ENCODE measurements around the gene BACH2. TPM values are rescaled to one million over a fixed set of nuclear protein-coding genes. Genes with fewer than 3 reads are reported as not detected.

BACH2 gene
- total and polyA plus RNA-seq, 2 of the 8 experiments (the other 6 are each of a cell fraction or from before 2014, with no cell fraction given), result 1.9 to 5.9 TPM

GRCh38 chr6:90274451-90275030 lies 22.1 kb downstream of the BACH2 start:
- Histone ChIP-seq H3K36me3 (ENCODE audit: control insufficient read depth in 2 of 4, insufficient read depth in 4 of 4, low read length in 3 of 4) (no peaks in the 10 kb centered on the region), H3K4me2 (ENCODE audit: insufficient read depth in 1 of 2, low read depth in 2 of 2, low read length in 2 of 2) (no peak overlapping the region), H2BK120ac (replicated peaks; ENCODE audit: low read depth, low read length) (no peak overlapping the region), H3K56ac (replicated peaks; ENCODE audit: insufficient read length, low read depth, low read length) (no peak overlapping the region), H4K5ac (ENCODE audit: insufficient read length, low read depth, low read length) (no peak overlapping the region), H3K4me3 (ENCODE audit: extremely low read depth in 1 of 4, insufficient read depth in 2 of 4, low read depth in 3 of 4, low read length in 4 of 4) (no peak overlapping the region), H3K14ac (ENCODE audit: insufficient read length) (no peak overlapping the region), H3K4ac (replicated peaks; ENCODE audit: insufficient read length, low read depth, low read length) (no peak overlapping the region), H3K9me3 (ENCODE audit: insufficient read depth in 2 of 2, low read depth in 1 of 2, low read length in 1 of 2) (no peaks in the 10 kb centered on the region; a peak in 1 of 4 replicates), H3K4me1 (replicated peaks in 1 of 4; ENCODE audit: control insufficient read depth in 3 of 4, insufficient read depth in 4 of 4, low read length in 3 of 4) (peaks cover 0 to 3% (median 1%) of the 10 kb centered on the region in 4 experiments; a peak in 2 of 7 replicates), H2BK5ac (ENCODE audit: low read depth, low read length) (no peak overlapping the region), H3K23ac (ENCODE audit: insufficient read length) (no peak overlapping the region), H3K23me2 (ENCODE audit: low read depth, low read length) (no peaks in the 10 kb centered on the region), H3K27me3 (replicated peaks in 1 of 4; ENCODE audit: control insufficient read depth in 3 of 4, extremely low read depth in 1 of 4, insufficient read depth in 3 of 4, low read length in 3 of 4) (no peaks in the 10 kb centered on the region), H2AFZ (ENCODE audit: low read length) (no peak overlapping the region), H2AK5ac (ENCODE audit: low read depth, low read length) (no peak overlapping the region), H4K8ac (ENCODE audit: extremely low read depth, insufficient read depth, low read length) (no peak overlapping the region), H2BK15ac (ENCODE audit: low read length) (no peak overlapping the region), H3K79me2 (ENCODE audit: control insufficient read depth in 1 of 2, insufficient read depth in 2 of 2, low read length in 2 of 2) (no peaks in the 10 kb centered on the region), H3K79me1 (ENCODE audit: low read depth, low read length) (no peaks in the 10 kb centered on the region), H3K27ac (ENCODE audit: low read depth, low read length) (no peak overlapping the region), H4K91ac (replicated peaks; ENCODE audit: insufficient read length, low read length) (no peak overlapping the region), H3K18ac (ENCODE audit: extremely low read depth, low read length) (no peak overlapping the region), H4K20me1 (replicated peaks in 1 of 2; ENCODE audit: control insufficient read depth in 1 of 2, insufficient read depth in 2 of 2, low read length in 2 of 2) (no peaks in the 10 kb centered on the region), H2BK12ac (ENCODE audit: low read depth, low read length) (no peak overlapping the region), H2BK20ac (ENCODE audit: low read length) (no peak overlapping the region), H3K9ac (replicated peaks in 1 of 4; ENCODE audit: extremely low read depth in 1 of 4, low read depth in 3 of 4, low read length in 3 of 4) (no peak overlapping the region)
- no peak for TF ChIP-seq CTBP2 (IDR thresholded peaks at IDR 0.05; ENCODE audit: borderline replicate concordance, insufficient read depth, insufficient read length, low read length)
- no peak for TF ChIP-seq SP2 (IDR thresholded peaks at IDR 0.05; ENCODE audit: low read length)
- peak; percentile 39 to 50 for TF ChIP-seq RAD21 (IDR thresholded peaks at IDR 0.05 in 1 of 2, conservative IDR thresholded peaks at IDR 0.05 in 1 of 2; ENCODE audit: low read depth in 2 of 2, low read length in 2 of 2)
- peak in 2 of 3 experiments; percentile 22 to 50; a peak in 3 of 4 replicates for TF ChIP-seq CTCF (IDR thresholded peaks at IDR 0.05; ENCODE audit: control extremely low read depth in 1 of 3, insufficient read depth in 1 of 3, low read depth in 1 of 3, low read length in 3 of 3)
- no peak for TF ChIP-seq BCL11A (IDR thresholded peaks at IDR 0.05; ENCODE audit: low read depth in 2 of 2, low read length in 2 of 2)
- TF ChIP-seq SP1 (IDR thresholded peaks at IDR 0.05; ENCODE audit: low read depth, low read length), result no peak
- no peak for TF ChIP-seq EGR1 (IDR thresholded peaks at IDR 0.05; ENCODE audit: borderline replicate concordance, low read depth, low read length)
- no peak for TF ChIP-seq SIX5 (IDR thresholded peaks at IDR 0.05; ENCODE audit: low read depth, low read length)
- no peak for TF ChIP-seq CREB1 (IDR thresholded peaks at IDR 0.05)
- TF ChIP-seq CHD2 (IDR thresholded peaks at IDR 0.05; ENCODE audit: low read length), result no peak
- CTCF ChIA-PET (ENCODE audit: partially characterized antibody), result interaction anchor here (0.8 to 4.0 kb wide), 12 partner anchors 11 to 333 kb away, joined by 3 to 27 read pairs (median 5); no protein-coding TSS in a partner anchor
- 89% methylated on average over 9 of the region's 9 CpGs; no CpG with 5 or more reads in 1 of the 2 experiments for WGBS, 2 experiments (ENCODE audit: extremely low coverage in 1 of 2, insufficient coverage in 1 of 2, insufficient read length in 1 of 2, insufficient replicate concordance in 2 of 2, low coverage in 1 of 2, low lambda C conversion rate in 2 of 2, missing lambda C conversion rate in 1 of 2)
- FAIRE-seq, result peak; percentile 50
- POLR2A ChIA-PET (ENCODE audit: partially characterized antibody), result no interaction called here
- no peak for DNase-seq (ENCODE audit: low read depth in 1 of 2, low spot score in 2 of 2)
